H9 (cell line): Measurements from ENCODE around the gene GRIK1. TPM values are rescaled to one million over a fixed set of nuclear protein-coding genes. Genes with fewer than 3 reads are reported as not detected.

Source experiments
- DNase-seq: peaks from one replicate; pipeline ENCODE4 v3.0.0-alpha.2; 2017
- H2AFZ ChIP-seq: one replicate; pipeline ENCODE4 v1.6.1; 2013; ENCODE audit warnings: mild to moderate bottlenecking, low read length, control low read depth, moderate library complexity
- H2AK5ac ChIP-seq: 2 replicates; pipeline ENCODE4 v1.6.1; 2013; ENCODE audit warnings: low read length, control low read depth, mixed read lengths; ENCODE audit not compliant: insufficient read length
- H2BK120ac ChIP-seq: one replicate; pipeline ENCODE4 v1.6.1; 2013; ENCODE audit warnings: low read depth, mild to moderate bottlenecking, low read length, control low read depth, inconsistent platforms; ENCODE audit not compliant: poor library complexity, severe bottlenecking
- H2BK12ac ChIP-seq: 2 replicates; pipeline ENCODE4 v1.6.1; 2013; ENCODE audit warnings: low read length, control low read depth, mixed read lengths, low read depth; ENCODE audit not compliant: insufficient read length
- H2BK15ac ChIP-seq: 2 replicates; pipeline ENCODE4 v1.6.1; 2013; ENCODE audit warnings: low read depth, low read length, control low read depth
- H2BK20ac ChIP-seq: one replicate; pipeline ENCODE4 v1.6.1; 2013; ENCODE audit warnings: low read depth, mild to moderate bottlenecking, low read length, control low read depth, inconsistent platforms; ENCODE audit not compliant: poor library complexity, severe bottlenecking
- H2BK5ac ChIP-seq: 2 replicates; pipeline ENCODE4 v1.6.1; 2013; ENCODE audit warnings: low read length, control low read depth, mixed read lengths; ENCODE audit not compliant: insufficient read length
- H3K14ac ChIP-seq: 2 replicates; pipeline ENCODE4 v1.6.1; 2013; ENCODE audit warnings: low read length, control low read depth; ENCODE audit not compliant: insufficient read depth
- H3K18ac ChIP-seq: 2 replicates; pipeline ENCODE4 v1.6.1; 2013; ENCODE audit warnings: low read depth, mild to moderate bottlenecking, mixed read lengths, low read length, control low read depth; ENCODE audit not compliant: insufficient read length
- H3K23ac ChIP-seq: 2 replicates; pipeline ENCODE4 v1.6.1; 2013; ENCODE audit warnings: low read length, control low read depth, mixed read lengths, low read depth; ENCODE audit not compliant: insufficient read length
- H3K23me2 ChIP-seq: 2 replicates; pipeline ENCODE4 v1.6.1; 2013; ENCODE audit warnings: low read depth, mild to moderate bottlenecking, mixed read lengths, low read length, control low read depth; ENCODE audit not compliant: insufficient read length, poor library complexity, severe bottlenecking
- H3K27ac ChIP-seq: 2 replicates; pipeline ENCODE4 v1.5.1; 2013; ENCODE audit warnings: low read length, control low read depth, mixed read lengths, low read depth; ENCODE audit not compliant: insufficient read length
- H3K27me3 ChIP-seq: 2 replicates; pipeline ENCODE4 v1.6.1; 2013; ENCODE audit warnings: low read length, control low read depth, inconsistent platforms; ENCODE audit not compliant: insufficient read depth
- H3K4ac ChIP-seq: 2 replicates; pipeline ENCODE4 v1.6.1; 2013; ENCODE audit warnings: low read depth, mild to moderate bottlenecking, control low read depth, inconsistent platforms, low read length, moderate library complexity
- H3K4me1 ChIP-seq: 2 replicates; pipeline ENCODE4 v1.6.1; 2013; ENCODE audit warnings: low read length, control low read depth, inconsistent platforms; ENCODE audit not compliant: insufficient read depth
- H3K4me2 ChIP-seq: 2 replicates; pipeline ENCODE4 v1.6.1; 2013; ENCODE audit warnings: low read length, control low read depth, mixed read lengths; ENCODE audit not compliant: insufficient read length, insufficient read depth
- H3K56ac ChIP-seq: 2 replicates; pipeline ENCODE4 v1.6.1; 2013; ENCODE audit warnings: low read depth, mild to moderate bottlenecking, mixed read lengths, low read length, control low read depth; ENCODE audit not compliant: insufficient read length
- H3K79me1 ChIP-seq: 2 replicates; pipeline ENCODE4 v1.6.1; 2013; ENCODE audit warnings: low read depth, mild to moderate bottlenecking, moderate library complexity, low read length, control low read depth, inconsistent platforms; ENCODE audit not compliant: insufficient read depth, poor library complexity, severe bottlenecking
- H3K79me2 ChIP-seq: 2 replicates; pipeline ENCODE4 v1.6.1; 2013; ENCODE audit warnings: low read length, control low read depth, inconsistent platforms; ENCODE audit not compliant: insufficient read depth
- H3K9ac ChIP-seq: 2 replicates; pipeline ENCODE4 v1.6.1; 2013; ENCODE audit warnings: low read length, control low read depth, mixed read lengths; ENCODE audit not compliant: insufficient read length; ENCODE audit errors: extremely low read depth
- H3K9me3 ChIP-seq: one replicate; pipeline ENCODE4 v1.6.1; 2013; ENCODE audit warnings: low read depth, low read length, inconsistent platforms; ENCODE audit not compliant: control insufficient read depth
- H3T11ph ChIP-seq: one replicate; pipeline ENCODE4 v1.6.1; 2013; ENCODE audit warnings: mild to moderate bottlenecking, low read length, control low read depth, inconsistent platforms
- H4K20me1 ChIP-seq: one replicate; pipeline ENCODE4 v1.6.1; 2013; ENCODE audit not compliant: control insufficient read depth, insufficient read length, insufficient read depth
- H4K5ac ChIP-seq: 2 replicates; pipeline ENCODE4 v1.6.1; 2013; ENCODE audit warnings: low read depth, mild to moderate bottlenecking, mixed read lengths, low read length, control low read depth; ENCODE audit not compliant: insufficient read length
- H4K8ac ChIP-seq: replicated peaks from 2 replicates; pipeline ENCODE4 v1.6.1; 2013; ENCODE audit warnings: low read length, control low read depth, mixed read lengths, low read depth; ENCODE audit not compliant: insufficient read length
- H4K91ac ChIP-seq: 2 replicates; pipeline ENCODE4 v1.6.1; 2013; ENCODE audit warnings: low read depth, mild to moderate bottlenecking, moderate library complexity, mixed read lengths, low read length, control low read depth; ENCODE audit not compliant: insufficient read length
- H3K27ac Mint-ChIP-seq, 3 experiments: 2 replicates in 2 of 3; 3 replicates in 1 of 3; pipeline ENCODE4 v1.8.0; 2020 to 2021; ENCODE audit warnings: mixed read lengths in 3 of 3, mild to moderate bottlenecking in 1 of 3, moderate library complexity in 1 of 3
- H3K27me3 Mint-ChIP-seq: 2 replicates; pipeline ENCODE4 v1.8.0; 2021; ENCODE audit warnings: low read depth, mild to moderate bottlenecking, moderate library complexity, mixed read lengths
- H3K36me3 Mint-ChIP-seq, 3 experiments: 2 replicates in 2 of 3; 3 replicates in 1 of 3; pipeline ENCODE4 v1.8.0; 2020 to 2021; ENCODE audit warnings: low read depth in 3 of 3, mixed read lengths in 3 of 3; ENCODE audit not compliant: insufficient read depth in 1 of 3
- H3K4me1 Mint-ChIP-seq, 2 experiments: 2 replicates each; pipeline ENCODE4 v1.8.0; 2020; ENCODE audit warnings: mixed read lengths in 2 of 2
- H3K4me3 Mint-ChIP-seq, 2 experiments: 2 replicates in 1 of 2; 3 replicates in 1 of 2; pipeline ENCODE4 v1.8.0; 2020 to 2021; ENCODE audit warnings: mild to moderate bottlenecking in 2 of 2, mixed read lengths in 2 of 2, moderate library complexity in 1 of 2
- H3K9me3 Mint-ChIP-seq, 2 experiments: 2 replicates in 1 of 2; 3 replicates in 1 of 2; pipeline ENCODE4 v1.8.0; 2020; ENCODE audit warnings: mild to moderate bottlenecking in 2 of 2, mixed read lengths in 2 of 2, moderate library complexity in 1 of 2
- CTCF ChIP-seq: fragments of 200-600 bp; sonication (generic); conservative IDR thresholded peaks from 3 replicates; pipeline ENCODE4 v1.8.0; 2021; ENCODE audit warnings: antibody characterized with exemption, mild to moderate bottlenecking
- WGBS: extraction: QIAGEN DNeasy Blood & Tissue Kit; methylation state at CpG from one replicate; pipeline ENCODE4 v1.1.7; 2013; ENCODE audit warnings: missing lambda C conversion rate, low lambda C conversion rate, mixed read lengths; ENCODE audit not compliant: insufficient read length; ENCODE audit errors: extremely low coverage; 5-methylcytosine and 5-hydroxymethylcytosine counted together
- total RNA-seq: library from RNA; stranded (reverse); gene quantifications from 2 replicates; pipeline ENCODE4 v1.2.1, GENCODE V29; 2021

The GRIK1 gene
- total RNA-seq, 1 experiment from 2014 or later, result not detected

DNA sequence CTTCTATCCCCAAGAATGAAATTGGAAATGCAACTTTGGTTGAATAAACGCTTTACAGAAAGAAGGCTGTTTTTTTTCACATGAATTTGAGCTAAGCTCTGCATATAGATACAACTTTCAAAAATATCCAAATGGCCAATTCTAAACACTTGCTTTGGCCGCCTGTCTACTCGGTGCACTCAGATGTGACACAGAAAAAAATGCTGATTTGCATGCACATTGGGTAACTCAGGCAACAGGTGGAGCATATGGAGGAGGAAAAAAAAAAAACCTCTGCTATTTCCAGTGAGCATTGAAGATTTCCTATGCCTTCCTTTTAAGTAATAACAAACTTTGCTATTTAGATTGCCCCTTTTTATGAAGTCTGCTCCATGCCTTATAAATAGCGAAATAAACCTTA, 262.5 kb downstream of the GRIK1 start:
- H2AFZ ChIP-seq, result no peak overlapping the region
- no peak overlapping the region for H3K14ac ChIP-seq
- H3K23me2 ChIP-seq, result no peaks in the 10 kb centered on the region
- Mint-ChIP-seq H3K4me1 (peaks cover 29 to 38% of the 10 kb centered on the region in 2 experiments), H3K27ac (no peak overlapping the region), H3K27me3 (no peaks in the 10 kb centered on the region), H3K36me3 (no peaks in the 10 kb centered on the region), H3K9me3 (no peaks in the 10 kb centered on the region), H3K4me3 (no peak overlapping the region)
- H4K5ac ChIP-seq, result no peak overlapping the region
- H3K4me1 ChIP-seq, result no peaks in the 10 kb centered on the region; the same call in 1 of the 2 replicates
- H2BK12ac ChIP-seq, result no peak overlapping the region
- H3K56ac ChIP-seq, result no peak overlapping the region
- DNase-seq, result no peak
- no peaks in the 10 kb centered on the region for H3K9me3 ChIP-seq
- no peak overlapping the region for H2AK5ac ChIP-seq
- H4K20me1 ChIP-seq, result no peaks in the 10 kb centered on the region
- H4K8ac ChIP-seq, result no peak overlapping the region
- no peak for TF ChIP-seq CTCF
- H3K4me2 ChIP-seq, result no peak overlapping the region
- H3T11ph ChIP-seq, result no peak overlapping the region
- no peaks in the 10 kb centered on the region for H3K27me3 ChIP-seq
- no CpG with 5 or more reads among the region's 4 CpGs for WGBS
- H3K23ac ChIP-seq, result no peak overlapping the region
- H2BK15ac ChIP-seq, result no peak overlapping the region
- H3K79me1 ChIP-seq, result no peaks in the 10 kb centered on the region
- H2BK120ac ChIP-seq, result no peak overlapping the region
- no peak overlapping the region for H3K9ac ChIP-seq
- no peak overlapping the region for H4K91ac ChIP-seq
- H2BK5ac ChIP-seq, result no peak overlapping the region
- H3K79me2 ChIP-seq, result no peaks in the 10 kb centered on the region
- H3K4ac ChIP-seq, result no peak overlapping the region
- no peak overlapping the region for H3K27ac ChIP-seq
- no peak overlapping the region for H3K18ac ChIP-seq
- H2BK20ac ChIP-seq, result no peak overlapping the region
